GM21619 (cell line): ENCODE measurements around the gene OXSR1.
"Not testable (repeated sequence)": the region's sequence is repeated elsewhere in the genome, so short reads cannot be mapped to it uniquely, and the experiment has no call there.

Experiments used
- ATAC-seq: cut with Tn5 transposase; IDR thresholded peaks from one replicate; pipeline ENCODE4 v1.9.1; 2021; ENCODE audit not compliant: unreplicated experiment

The OXSR1 gene

GRCh38 chr3:38163841-38164642, 1.3 kb upstream of the OXSR1 start:
- no peak for ATAC-seq

GRCh38 chr3:38164643-38164951, 740 bp upstream of the OXSR1 start:
- no peak for ATAC-seq

- no peak for ATAC-seq
Measured at GRCh38 chr3:38165722-38166387, 518 bp downstream of the OXSR1 start.

- no peak for ATAC-seq
Measured at GRCh38 chr3:38167591-38167990, 2.3 kb downstream of the OXSR1 start.

- no peak for ATAC-seq
Measured at GRCh38 chr3:38168151-38169026, 3.1 kb downstream of the OXSR1 start.

- no peak for ATAC-seq
Measured at GRCh38 chr3:38169027-38169317, 3.6 kb downstream of the OXSR1 start.

GRCh38 chr3:38170722-38171121, 5.4 kb downstream of the OXSR1 start:
- ATAC-seq, result no peak

GRCh38 chr3:38171622-38172021, 6.3 kb downstream of the OXSR1 start:
- no peak for ATAC-seq

- ATAC-seq, result no peak
Measured at GRCh38 chr3:38173834-38174418, 8.6 kb downstream of the OXSR1 start.

GRCh38 chr3:38177181-38177580, 11.8 kb downstream of the OXSR1 start:
- no peak for ATAC-seq

- no peak for ATAC-seq
Measured at GRCh38 chr3:38186781-38187180, 21.4 kb downstream of the OXSR1 start.

GRCh38 chr3:38190481-38190881, 25.1 kb downstream of the OXSR1 start:
- no peak for ATAC-seq

GRCh38 chr3:38202931-38203330, 37.6 kb downstream of the OXSR1 start:
- not testable (repeated sequence) for ATAC-seq

GRCh38 chr3:38203690-38204089, 38.4 kb downstream of the OXSR1 start:
- ATAC-seq, result no peak

GRCh38 chr3:38204599-38205471, 39.5 kb downstream of the OXSR1 start:
- ATAC-seq, result no peak

- no peak for ATAC-seq
Measured at GRCh38 chr3:38205472-38205805, 40.1 kb downstream of the OXSR1 start.

- ATAC-seq, result no peak
Measured at GRCh38 chr3:38207254-38208003, 42.1 kb downstream of the OXSR1 start.

- peak; percentile 83 for ATAC-seq
Measured at GRCh38 chr3:38210141-38210757, 44.9 kb downstream of the OXSR1 start.

GRCh38 chr3:38212141-38212540, 46.8 kb downstream of the OXSR1 start:
- no peak for ATAC-seq

GRCh38 chr3:38214560-38214959, 49.2 kb downstream of the OXSR1 start:
- no peak for ATAC-seq
